Measurements from ENCODE around the gene SMIM43. TPM values are rescaled to one million over a fixed set of nuclear protein-coding genes. Genes with fewer than 3 reads are reported as not detected.

The SMIM43 gene
- total and polyA plus RNA-seq, 2 donors (not counting 1 experiment from before 2014, with no cell fraction given) = not detected

DNA sequence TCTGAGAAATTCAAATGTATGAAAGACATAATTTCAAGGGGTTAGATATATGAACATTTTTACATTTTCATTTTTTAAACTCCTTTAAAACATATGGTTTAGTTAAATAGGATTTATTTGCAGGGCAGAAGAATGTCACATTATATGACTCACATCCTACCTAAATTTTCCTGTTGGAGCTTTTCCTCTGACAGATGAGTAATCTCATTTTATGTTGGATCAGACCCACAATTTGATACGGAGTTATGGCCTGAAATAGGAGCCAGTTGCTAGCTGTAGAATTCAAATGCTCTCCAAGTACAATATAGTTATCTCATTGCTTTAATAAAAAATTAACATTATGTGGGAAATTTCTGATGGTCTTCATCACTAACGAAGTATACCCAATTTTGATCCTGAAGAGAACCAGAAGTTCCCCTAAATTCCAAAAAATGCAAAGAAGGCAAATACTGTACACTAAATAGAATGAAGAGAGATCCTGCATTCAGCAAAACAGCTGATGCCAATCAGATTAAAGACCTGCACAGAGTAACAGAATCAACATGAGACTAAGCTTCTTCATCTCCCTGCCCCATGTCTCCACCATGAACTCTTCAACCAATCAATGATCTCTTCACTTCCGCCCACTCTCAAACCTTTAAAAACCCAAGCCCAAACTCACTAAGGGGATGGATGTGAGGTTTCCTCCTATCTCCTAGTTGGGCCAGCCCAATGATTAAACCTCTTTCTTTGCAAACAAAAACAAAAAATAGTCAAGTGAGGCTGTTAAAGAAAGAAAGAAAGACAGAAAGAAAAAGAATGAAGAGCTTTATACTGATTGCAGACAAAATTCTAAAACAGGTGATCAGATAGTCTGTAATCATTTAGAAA is 25.2 kb upstream of the SMIM43 start:
- Histone ChIP-seq H3K36me3 (replicated peaks in 1 of 2; ENCODE audit: control extremely low read depth in 1 of 2, control insufficient read depth in 1 of 2, extremely low read depth in 1 of 2, insufficient read depth in 2 of 2, low read length in 1 of 2) (no peaks in the 10 kb centered on the region), H3K27me3 (replicated peaks in 1 of 4; ENCODE audit: control extremely low read depth in 1 of 4, control insufficient read depth in 3 of 4, insufficient read depth in 4 of 4, low read length in 3 of 4) (peaks cover 0 to 14% (median 9%) of the 10 kb centered on the region in 4 experiments), H2AFZ (ENCODE audit: insufficient read depth, low read depth, low read length, poor library complexity, severe bottlenecking) (no peak overlapping the region), H4K20me1 (ENCODE audit: control insufficient read depth, insufficient read depth, low read length, poor library complexity, severe bottlenecking) (no peaks in the 10 kb centered on the region), H3K27ac (ENCODE audit: low read length in 2 of 2) (no peak overlapping the region), H3K4me2 (replicated peaks; ENCODE audit: low read depth, low read length, poor library complexity, severe bottlenecking) (no peak overlapping the region), H3K4me3 (ENCODE audit: control extremely low read depth in 1 of 5, extremely low read depth in 1 of 5, insufficient read depth in 1 of 5, low read depth in 2 of 5, low read length in 4 of 5) (no peak overlapping the region), H3K9me3 (ENCODE audit: control extremely low read depth in 1 of 3, control insufficient read depth in 2 of 3, insufficient read depth in 1 of 3, low read length in 2 of 3) (no peaks in the 10 kb centered on the region), H3K9ac (ENCODE audit: low read length) (no peak overlapping the region), H3K79me2 (ENCODE audit: control insufficient read depth, insufficient read depth, low read length) (no peaks in the 10 kb centered on the region), H3K4me1 (ENCODE audit: control insufficient read depth in 2 of 2, insufficient read depth in 2 of 2, low read length in 2 of 2) (no peaks in the 10 kb centered on the region)
- Mint-ChIP-seq H3K4me1 (no peaks in the 10 kb centered on the region), H3K9me3 (ENCODE audit: insufficient read depth) (no peaks in the 10 kb centered on the region), H3K27ac (no peak overlapping the region), H3K27me3 (peaks cover 34% of the 10 kb centered on the region), H3K4me3 (no peak overlapping the region)
- TF ChIP-seq CTCF (IDR thresholded peaks at IDR 0.05) (no peak), EZH2 (IDR thresholded peaks at IDR 0.05; ENCODE audit: borderline replicate concordance, insufficient read depth, low read depth, low read length, poor library complexity, severe bottlenecking) (no peak)
- no CpG with 5 or more reads among the region's 3 CpGs for WGBS (ENCODE audit: insufficient coverage)
- DNase-seq (no peak), ATAC-seq (ENCODE audit: low read depth) (no peak)
- ChIA-PET POLR2A (no interaction called here), CTCF (no interaction called here)
- intact Hi-C loops (cut with micrococcal nuclease) = no loop called here

GRCh38 chr4:121789455-121789854 is 24.5 kb upstream of the SMIM43 start:
- Histone ChIP-seq H3K4me1 (ENCODE audit: control insufficient read depth in 2 of 2, insufficient read depth in 2 of 2, low read length in 2 of 2) (no peaks in the 10 kb centered on the region), H3K4me2 (replicated peaks; ENCODE audit: low read depth, low read length, poor library complexity, severe bottlenecking) (no peak overlapping the region)
- no peak overlapping the region for H3K4me3 Mint-ChIP-seq

More at GRCh38 chr4:121789455-121789854, 24.5 kb upstream of the SMIM43 start:
- Histone ChIP-seq H3K27me3 (replicated peaks in 1 of 4; ENCODE audit: control extremely low read depth in 1 of 4, control insufficient read depth in 3 of 4, insufficient read depth in 4 of 4, low read length in 3 of 4) (peaks cover 0 to 17% (median 12%) of the 10 kb centered on the region in 4 experiments), H3K27ac (ENCODE audit: low read length in 2 of 2) (no peak overlapping the region), H3K4me3 (ENCODE audit: control extremely low read depth in 1 of 5, extremely low read depth in 1 of 5, insufficient read depth in 1 of 5, low read depth in 2 of 5, low read length in 4 of 5) (no peak overlapping the region), H3K9ac (ENCODE audit: low read length) (no peak overlapping the region), H3K79me2 (ENCODE audit: control insufficient read depth, insufficient read depth, low read length) (no peaks in the 10 kb centered on the region), H3K36me3 (replicated peaks in 1 of 2; ENCODE audit: control extremely low read depth in 1 of 2, control insufficient read depth in 1 of 2, extremely low read depth in 1 of 2, insufficient read depth in 2 of 2, low read length in 1 of 2) (no peaks in the 10 kb centered on the region), H4K20me1 (ENCODE audit: control insufficient read depth, insufficient read depth, low read length, poor library complexity, severe bottlenecking) (no peaks in the 10 kb centered on the region), H2AFZ (ENCODE audit: insufficient read depth, low read depth, low read length, poor library complexity, severe bottlenecking) (no peak overlapping the region), H3K9me3 (ENCODE audit: control extremely low read depth in 1 of 3, control insufficient read depth in 2 of 3, insufficient read depth in 1 of 3, low read length in 2 of 3) (peaks cover 0 to under 1% (median 0%) of the 10 kb centered on the region in 3 donors)
- ATAC-seq (ENCODE audit: low read depth) = no peak
- no peak for TF ChIP-seq EZH2 (IDR thresholded peaks at IDR 0.05; ENCODE audit: borderline replicate concordance, insufficient read depth, low read depth, low read length, poor library complexity, severe bottlenecking)
- TF ChIP-seq CTCF (IDR thresholded peaks at IDR 0.05) = no peak
- no peak for DNase-seq
- Mint-ChIP-seq H3K27ac (no peak overlapping the region), H3K9me3 (ENCODE audit: insufficient read depth) (no peaks in the 10 kb centered on the region), H3K27me3 (peaks cover 35% of the 10 kb centered on the region), H3K4me1 (no peaks in the 10 kb centered on the region)
- CTCF ChIA-PET = no interaction called here
- no CpG with 5 or more reads among the region's 1 CpG for WGBS (ENCODE audit: insufficient coverage)
- intact Hi-C loops (cut with micrococcal nuclease) = no loop called here
- POLR2A ChIA-PET = no interaction called here

All from B cell (primary cell).